Bronchial epithelial cell (primary cell): ENCODE results near the gene COL23A1. TPM values are rescaled to one million over a fixed set of nuclear protein-coding genes. Genes with fewer than 3 reads are reported as not detected.

Experiments used
- DNase-seq: peaks from one replicate; pipeline ENCODE4 v3.0.0-alpha.2; 2010; ENCODE audit warnings: low read depth
- FAIRE-seq: peaks from 2 replicates; lab custom pipeline; 2011; peaks lifted over from hg19 to GRCh38; lab: Jason Lieb, UNC
- H3K27me3 ChIP-seq: 2 replicates; pipeline ENCODE4 v1.5.1; 2011; ENCODE audit warnings: low read length; ENCODE audit not compliant: control insufficient read depth, insufficient read depth
- H3K36me3 ChIP-seq: 2 replicates; pipeline ENCODE4 v1.5.1; 2011; ENCODE audit warnings: low read length; ENCODE audit not compliant: control insufficient read depth, insufficient read depth
- H3K4me3 ChIP-seq: 2 replicates; pipeline ENCODE4 v1.5.1; 2011; ENCODE audit warnings: mild to moderate bottlenecking, low read depth, low read length, control low read depth
- CTCF ChIP-seq: IDR thresholded peaks from 2 replicates; pipeline ENCODE4 v1.5.1; 2011; ENCODE audit warnings: mild to moderate bottlenecking, moderate library complexity, low read length, control low read depth, inconsistent platforms; ENCODE audit not compliant: insufficient read depth, severe bottlenecking
- total RNA-seq: library from RNA; depleted of rRNA; stranded (reverse); fragments of >200 nt; gene quantifications from 2 replicates; pipeline ENCODE4 v1.2.1, GENCODE V29; 2014

The COL23A1 gene
- total RNA-seq, 1 donor from 2014 or later: 0.26 TPM

GRCh38 chr5:178439493-178440180 is 150.6 kb downstream of the COL23A1 start:
- Histone ChIP-seq H3K27me3 (no peaks in the 10 kb centered on the region), H3K36me3 (no peaks in the 10 kb centered on the region), H3K4me3 (no peak overlapping the region)
- FAIRE-seq (no peak), DNase-seq (no peak)
- TF ChIP-seq CTCF: no peak

- TF ChIP-seq CTCF: no peak
- FAIRE-seq: no peak
- H3K27me3 ChIP-seq: no peaks in the 10 kb centered on the region
These were observed 151.4 kb downstream of the COL23A1 start for GRCh38 chr5:178438796-178439195.

GRCh38 chr5:178437386-178438075 is 152.7 kb downstream of the COL23A1 start:
- no peak for FAIRE-seq
- Histone ChIP-seq H3K36me3 (no peaks in the 10 kb centered on the region), H3K27me3 (no peaks in the 10 kb centered on the region), H3K4me3 (no peak overlapping the region)
- no peak for DNase-seq
- no peak for TF ChIP-seq CTCF

More at GRCh38 chr5:178438796-178439195, 151.4 kb downstream of the COL23A1 start:
- no peaks in the 10 kb centered on the region for H3K36me3 ChIP-seq
- DNase-seq: peak; percentile 16
- H3K4me3 ChIP-seq: no peak overlapping the region

GRCh38 chr5:178436326-178436940 is 153.8 kb downstream of the COL23A1 start:
- FAIRE-seq (no peak), DNase-seq (no peak)
- no peak overlapping the region for H3K4me3 ChIP-seq
- no peaks in the 10 kb centered on the region for H3K36me3 ChIP-seq
- TF ChIP-seq CTCF: no peak
- no peaks in the 10 kb centered on the region for H3K27me3 ChIP-seq

- no peak for TF ChIP-seq CTCF
- Histone ChIP-seq H3K4me3 (no peak overlapping the region), H3K36me3 (no peaks in the 10 kb centered on the region), H3K27me3 (no peaks in the 10 kb centered on the region)
- FAIRE-seq (peak; percentile 50), DNase-seq (no peak)
These were observed 154.6 kb downstream of the COL23A1 start for GRCh38 chr5:178435321-178436238.
